B cell (primary cell): Measurements from ENCODE around the gene SPACA5B. TPM values are rescaled to one million over a fixed set of nuclear protein-coding genes. Genes with fewer than 3 reads are reported as not detected.

Experiments used
- polyA plus RNA-seq: library from polyadenylated mRNA; depleted of rRNA; stranded (reverse); fragments of >200 nt; gene quantifications from 2 replicates; pipeline ENCODE4 v1.2.3, GENCODE V29; 2012
- small RNA-seq: library from RNA; depleted of rRNA; stranded (forward); fragments of <200 nt; gene quantifications from one replicate; pipeline ENCODE3, GENCODE V24; 2012; ENCODE audit warnings: low replicate concordance, low read depth; ENCODE audit not compliant: insufficient read length
- total RNA-seq, 2 donors: library from RNA; stranded (reverse); fragments of 120-200 nt in 1 of 2; gene quantifications; 1 replicate in 1 of 2; 2 replicates in 1 of 2; pipeline versions ENCODE4 v1.2.3 to v1.2.4, GENCODE V29; 2013 to 2022

Gene SPACA5B
- total and polyA plus RNA-seq, 2 donors (not counting 1 experiment from before 2014, with no cell fraction given), result not detected

Small RNA genes within 50 kb of the gene (small RNA-seq; reads per million reads assigned to genes)
- gene AC245047.7, result not detected
- gene RNU6-707P, result not detected

Other genes with a start within 250 kb of the SPACA5B start
- gene ZNF182, start 126.6 kb upstream of the SPACA5B start, total RNA-seq, result 12.6 and 13.1 TPM in 2 replicates
- gene ZNF182, start 126.6 kb upstream of the SPACA5B start, polyA plus RNA-seq, result 4.0 and 4.1 TPM in 2 replicates
- gene SPACA5, start 123.6 kb upstream of the SPACA5B start, total RNA-seq, result not detected in 2 replicates
- not detected in 2 replicates for gene SPACA5, start 123.6 kb upstream of the SPACA5B start, polyA plus RNA-seq
- not detected in 2 replicates for gene ZNF630, start 59.0 kb upstream of the SPACA5B start, total RNA-seq
- 2.7 and 2.8 TPM in 2 replicates for gene ZNF630, start 59.0 kb upstream of the SPACA5B start, polyA plus RNA-seq
- gene SSX5, start 66.2 kb downstream of the SPACA5B start, total RNA-seq, result not detected in 2 replicates
- gene SSX5, start 66.2 kb downstream of the SPACA5B start, polyA plus RNA-seq, result not detected in 2 replicates
- not detected in 2 replicates for gene SSX1, start 124.8 kb downstream of the SPACA5B start, total RNA-seq
- not detected in 2 replicates for gene SSX1, start 124.8 kb downstream of the SPACA5B start, polyA plus RNA-seq
- not detected in 2 replicates for gene SSX3, start 226.1 kb downstream of the SPACA5B start, total RNA-seq
- not detected in 2 replicates for gene SSX3, start 226.1 kb downstream of the SPACA5B start, polyA plus RNA-seq